Inferior parietal cortex (tissue), 1 donor: ENCODE data around the gene ROBO3.

ENCODE experiments used
- DNase-seq: peaks from one replicate; pipeline ENCODE4 v3.0.0-alpha.2; 2016; ENCODE audit errors: extremely low spot score

Gene ROBO3

DNA sequence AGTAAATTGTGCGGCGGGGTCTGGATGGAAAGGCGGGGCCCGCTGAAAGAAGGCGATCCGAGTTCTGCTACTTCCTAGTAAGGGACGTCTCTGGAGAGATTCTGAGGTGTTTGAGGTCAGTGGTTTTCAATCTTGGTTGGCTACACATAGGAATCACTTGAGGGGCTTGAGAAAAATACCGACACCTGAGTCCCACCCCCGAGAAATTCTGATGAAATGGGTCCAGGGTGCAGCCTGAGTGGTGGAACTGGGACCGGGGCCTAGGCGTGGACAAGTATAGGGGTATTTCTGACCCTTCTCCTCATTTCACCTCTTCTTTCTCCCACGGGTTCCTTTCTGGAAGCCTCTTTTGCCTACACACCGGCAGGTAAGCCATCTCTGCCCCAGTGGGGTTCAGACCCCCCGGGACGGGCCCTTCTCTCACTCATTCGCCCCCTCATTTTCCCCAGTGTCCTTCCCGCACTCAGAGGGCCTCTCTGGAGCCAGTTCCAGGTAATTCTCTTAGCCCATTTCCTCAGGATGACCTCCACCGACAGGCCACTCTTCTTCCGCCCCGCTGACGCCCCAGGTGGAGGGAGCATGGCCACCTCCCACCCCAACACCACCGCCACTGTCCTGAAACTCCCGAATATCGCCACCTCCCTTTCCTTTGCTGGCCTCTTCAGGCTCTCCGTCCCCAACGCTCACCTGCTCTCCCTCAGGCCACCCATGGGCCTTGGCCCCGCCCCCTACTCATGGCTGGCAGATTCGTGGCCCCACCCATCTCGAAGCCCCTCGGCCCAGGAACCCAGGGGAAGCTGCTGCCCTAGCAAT is 11.8 kb downstream of the ROBO3 start:
- no peak for DNase-seq

DNA sequence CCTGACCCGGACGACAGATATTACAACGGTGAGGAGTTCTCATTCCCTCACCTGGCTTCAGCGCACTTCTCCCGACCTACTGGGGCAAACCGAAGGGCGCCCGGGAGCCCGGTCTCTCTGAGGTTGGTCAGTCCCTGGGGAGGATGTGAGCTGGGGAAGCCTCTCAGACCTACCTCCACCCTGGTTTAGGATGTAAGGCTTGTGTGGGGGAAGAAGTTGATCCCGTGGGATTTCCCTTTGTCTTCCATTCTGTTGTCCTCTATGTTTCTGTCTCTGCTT is 12.3 kb downstream of the ROBO3 start:
- no peak for DNase-seq

DNA sequence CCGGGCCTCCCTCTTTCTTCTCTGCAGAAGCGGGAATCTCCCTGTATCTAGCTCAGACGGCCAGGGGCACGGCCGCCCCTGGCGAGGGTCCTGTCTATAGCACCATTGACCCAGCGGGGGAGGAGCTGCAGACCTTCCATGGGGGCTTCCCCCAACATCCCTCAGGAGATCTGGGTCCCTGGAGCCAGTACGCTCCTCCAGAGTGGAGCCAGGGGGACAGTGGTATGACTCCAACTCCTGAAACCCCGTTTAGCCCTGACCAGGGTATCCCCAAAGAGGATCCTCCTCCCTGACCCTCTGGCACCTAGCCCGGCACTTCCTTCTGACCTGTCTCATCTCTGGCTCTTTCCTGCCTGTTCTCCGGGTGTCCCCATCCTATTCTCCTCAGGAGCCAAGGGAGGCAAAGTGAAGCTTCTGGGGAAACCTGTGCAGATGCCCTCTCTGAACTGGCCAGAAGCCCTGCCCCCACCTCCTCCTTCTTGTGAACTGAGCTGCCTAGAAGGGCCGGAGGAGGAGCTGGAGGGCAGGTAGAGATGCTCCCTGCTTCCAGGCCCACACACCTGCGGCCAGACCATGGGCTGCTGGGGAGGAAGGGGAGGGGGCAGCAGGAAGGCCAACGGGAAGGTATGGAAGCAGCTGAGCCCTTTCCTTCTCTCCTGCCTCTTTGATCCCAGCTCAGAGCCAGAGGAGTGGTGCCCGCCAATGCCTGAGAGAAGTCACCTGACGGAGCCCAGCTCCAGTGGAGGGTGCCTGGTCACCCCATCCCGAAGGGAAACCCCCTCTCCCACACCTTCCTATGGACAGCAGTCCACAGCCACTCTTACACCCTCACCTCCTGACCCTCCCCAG is 12.9 kb downstream of the ROBO3 start:
- no peak for DNase-seq

DNA sequence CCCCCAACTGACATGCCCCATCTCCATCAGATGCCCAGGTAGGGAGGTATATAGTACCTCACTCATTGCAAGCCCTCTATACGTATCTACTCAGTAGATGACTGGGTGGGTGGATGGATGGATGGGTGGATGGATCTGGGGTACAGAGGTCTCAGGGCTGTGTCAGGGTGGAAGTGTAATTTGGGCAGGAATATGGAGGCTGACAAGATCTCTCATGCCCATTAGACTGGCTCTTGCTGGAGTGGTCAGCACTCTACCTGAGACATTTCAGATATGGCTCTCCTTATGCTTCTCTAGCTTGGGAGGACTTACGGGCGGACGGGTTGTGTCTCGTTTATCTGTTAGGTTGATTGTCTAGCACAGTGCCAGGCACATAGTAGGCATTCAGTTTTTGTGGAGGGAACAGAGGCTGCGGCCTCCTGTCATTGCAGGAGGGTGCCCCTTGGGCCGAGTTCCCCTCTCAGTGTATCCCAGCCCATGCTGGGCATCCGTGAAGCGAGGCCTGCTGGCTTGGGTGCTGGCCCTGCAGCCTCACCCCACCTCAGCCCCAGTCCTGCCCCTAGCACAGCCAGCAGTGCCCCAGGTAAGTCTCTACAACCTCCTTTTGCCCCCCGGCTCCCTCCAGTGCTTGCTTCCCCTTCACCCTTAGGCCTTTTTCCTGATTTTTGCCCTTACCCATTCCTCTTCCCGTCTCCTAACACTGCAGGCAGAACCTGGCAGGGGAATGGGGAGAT is 13.7 kb downstream of the ROBO3 start:
- no peak for DNase-seq

DNA sequence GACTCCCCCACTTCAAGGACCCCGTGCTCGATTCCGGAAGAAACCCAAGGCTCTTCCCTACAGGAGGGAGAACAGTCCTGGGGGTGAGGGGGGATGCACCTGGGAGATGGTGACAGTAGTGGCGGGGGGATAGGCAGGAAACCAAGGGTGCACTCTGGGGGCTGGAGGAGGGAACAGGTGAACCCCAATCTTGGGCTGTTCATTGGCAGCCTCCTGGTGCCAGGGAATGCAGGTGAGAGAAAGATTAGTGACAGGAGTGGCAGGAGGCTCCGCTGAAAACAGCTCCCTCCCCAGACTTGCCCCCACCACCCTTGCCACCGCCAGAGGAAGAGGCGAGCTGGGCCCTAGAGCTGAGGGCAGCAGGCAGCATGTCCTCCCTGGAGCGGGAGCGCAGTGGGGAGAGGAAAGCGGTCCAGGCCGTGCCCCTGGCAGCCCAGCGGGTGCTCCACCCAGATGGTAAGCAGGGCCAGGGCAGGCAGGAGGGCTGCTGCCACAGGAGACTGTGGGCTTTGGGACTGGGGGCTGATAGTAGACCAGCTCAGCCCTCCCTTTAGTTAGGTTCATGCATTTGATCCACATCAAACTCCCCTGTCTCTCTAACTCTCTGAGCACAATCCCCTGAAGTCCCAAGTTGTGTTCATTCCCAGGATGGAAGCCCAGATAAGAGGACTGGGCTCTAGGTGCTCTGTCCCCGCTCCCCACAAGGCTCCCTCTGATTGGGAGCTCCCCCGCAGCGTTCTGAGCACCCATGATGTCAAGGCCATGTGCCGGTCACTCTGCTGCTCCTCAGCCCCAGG is 14.5 kb downstream of the ROBO3 start:
- DNase-seq = no peak

DNA sequence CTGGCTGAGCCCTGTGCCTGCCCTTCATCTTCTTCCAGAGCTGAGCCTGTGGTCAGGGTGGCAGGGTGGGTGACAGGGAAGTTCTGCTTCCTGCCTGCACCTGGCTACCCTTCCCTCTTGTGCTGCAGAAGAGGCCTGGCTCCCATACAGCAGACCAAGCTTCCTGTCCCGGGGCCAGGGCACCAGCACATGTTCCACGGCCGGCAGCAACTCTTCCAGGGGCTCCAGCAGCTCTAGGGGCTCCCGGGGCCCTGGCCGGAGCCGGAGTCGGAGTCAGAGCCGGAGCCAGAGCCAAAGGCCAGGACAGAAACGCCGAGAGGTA is 15.0 kb downstream of the ROBO3 start:
- no peak for DNase-seq

DNA sequence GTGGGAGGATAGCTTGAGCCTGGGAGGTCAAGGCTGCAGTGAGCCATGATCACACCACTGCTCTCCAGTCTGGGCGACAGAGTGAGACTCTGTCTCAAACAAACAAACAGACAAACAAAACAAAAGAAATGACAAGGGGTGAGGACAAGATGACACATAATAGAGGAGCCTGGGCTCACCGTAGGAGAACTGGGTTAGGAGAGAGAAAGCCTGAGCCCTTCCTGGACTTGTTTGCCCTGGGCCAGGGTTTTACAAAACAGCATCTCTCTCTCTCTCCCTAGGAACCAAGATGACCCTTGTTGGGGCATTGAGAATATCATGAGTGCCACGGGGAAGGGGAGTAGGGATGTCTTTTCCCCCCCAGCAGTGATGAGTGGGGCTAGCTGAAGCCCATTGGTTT is 15.7 kb downstream of the ROBO3 start:
- no peak for DNase-seq

DNA sequence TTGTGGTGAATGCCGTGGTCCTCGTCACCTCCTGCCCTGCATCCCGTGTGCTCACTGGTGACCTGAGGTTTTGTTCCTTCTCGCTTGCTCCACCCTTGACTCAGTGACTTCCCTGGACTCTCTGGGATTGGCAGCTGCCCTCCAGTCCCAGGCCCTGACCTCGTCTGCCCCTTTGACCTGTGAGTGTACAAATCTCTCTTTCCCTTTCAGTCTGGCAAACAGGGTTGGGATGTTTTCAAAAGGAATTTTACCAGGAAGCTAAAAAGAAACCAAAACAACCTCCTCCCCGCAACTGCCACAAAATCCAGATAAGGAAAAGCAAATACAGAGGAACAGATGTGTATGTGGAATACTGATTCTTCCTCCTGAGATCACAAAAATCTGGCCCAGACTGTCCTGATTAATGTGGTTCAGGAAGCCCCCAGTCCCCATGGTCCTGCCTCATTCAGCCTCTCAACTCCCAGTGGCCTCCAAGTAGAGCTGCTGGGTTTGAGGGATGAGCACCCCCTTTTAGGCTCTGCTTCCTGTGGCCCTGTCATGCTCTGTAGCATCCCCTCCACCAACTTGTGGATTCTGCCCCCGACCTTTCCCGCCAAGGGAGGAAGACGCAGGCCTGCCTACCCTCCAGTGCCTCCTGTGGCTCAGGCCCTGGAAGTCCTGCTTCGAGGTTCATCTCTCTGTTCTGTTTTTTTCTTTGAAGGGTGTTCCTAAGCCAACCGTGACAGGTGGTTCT is 17.3 kb downstream of the ROBO3 start:
- no peak for DNase-seq

DNA sequence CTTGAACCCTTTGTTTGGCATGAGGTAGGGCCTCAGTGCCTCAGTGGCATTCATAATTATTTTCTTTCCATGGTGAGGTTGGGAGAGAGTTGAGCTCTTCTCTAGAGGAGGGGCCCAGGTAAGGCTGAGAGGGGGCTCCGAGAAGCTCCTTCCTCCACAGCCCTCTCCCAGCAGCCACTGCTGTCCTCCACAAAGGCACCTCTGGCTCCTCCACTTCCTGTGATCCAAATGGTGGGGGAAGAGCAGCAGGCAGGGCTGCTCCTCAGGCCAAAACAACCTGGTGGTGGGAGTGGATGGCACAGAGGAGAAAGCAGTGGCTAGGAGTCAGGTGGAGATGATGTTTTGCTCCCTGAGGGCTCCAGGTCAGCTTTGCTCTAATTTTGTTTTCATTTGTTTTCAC is 19.1 kb downstream of the ROBO3 start:
- no peak for DNase-seq

DNA sequence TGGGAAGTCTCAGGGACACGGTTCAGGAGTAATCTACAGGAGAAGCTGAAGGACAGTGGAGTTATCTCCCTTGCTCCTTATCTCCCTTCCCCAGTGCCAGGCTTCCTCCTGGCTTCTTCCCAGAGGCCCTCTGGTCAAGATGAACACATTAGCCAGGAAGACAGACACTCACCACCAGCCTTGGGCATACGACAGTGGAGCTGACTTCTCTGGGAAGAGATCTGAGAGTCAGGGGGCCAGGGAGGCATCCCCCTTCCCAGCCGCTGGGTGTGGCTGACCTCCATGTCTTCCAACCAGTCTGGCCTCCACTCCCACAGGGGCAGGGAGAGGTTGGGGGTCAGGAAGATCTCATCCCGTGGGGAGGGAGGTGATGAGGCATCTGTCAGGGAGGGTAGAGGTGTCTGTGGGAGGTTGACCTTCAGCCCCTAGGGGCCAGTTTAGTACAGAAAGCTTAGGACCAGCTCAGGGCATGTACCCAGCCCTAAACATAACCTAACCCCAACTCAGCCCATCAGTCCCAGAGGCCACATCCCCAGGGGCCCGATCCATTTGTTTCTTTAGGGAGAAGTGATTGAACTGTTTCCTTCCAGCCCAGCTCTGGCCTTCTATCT is 19.7 kb downstream of the ROBO3 start:
- DNase-seq = no peak

DNA sequence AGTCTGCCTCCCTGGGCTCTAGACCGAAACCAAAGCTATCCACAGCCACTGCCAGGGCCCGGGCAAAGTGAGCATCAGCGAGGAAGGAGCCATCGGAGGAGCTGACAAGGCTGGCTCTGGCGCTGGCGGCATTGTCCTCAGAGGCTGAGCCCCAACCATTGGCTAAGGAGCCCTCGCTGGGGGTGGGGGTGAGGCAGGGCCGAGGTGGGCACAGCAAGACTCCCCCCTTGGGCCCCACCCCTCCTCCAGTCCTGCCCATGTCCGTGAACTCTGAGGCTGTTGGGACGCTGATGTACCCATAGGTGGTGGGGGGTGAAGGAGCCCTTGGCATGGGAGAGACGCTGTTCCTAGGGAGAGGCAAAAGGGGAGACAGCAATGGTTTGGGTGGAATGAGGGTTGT is 21.2 kb downstream of the ROBO3 start:
- no peak for DNase-seq

DNA sequence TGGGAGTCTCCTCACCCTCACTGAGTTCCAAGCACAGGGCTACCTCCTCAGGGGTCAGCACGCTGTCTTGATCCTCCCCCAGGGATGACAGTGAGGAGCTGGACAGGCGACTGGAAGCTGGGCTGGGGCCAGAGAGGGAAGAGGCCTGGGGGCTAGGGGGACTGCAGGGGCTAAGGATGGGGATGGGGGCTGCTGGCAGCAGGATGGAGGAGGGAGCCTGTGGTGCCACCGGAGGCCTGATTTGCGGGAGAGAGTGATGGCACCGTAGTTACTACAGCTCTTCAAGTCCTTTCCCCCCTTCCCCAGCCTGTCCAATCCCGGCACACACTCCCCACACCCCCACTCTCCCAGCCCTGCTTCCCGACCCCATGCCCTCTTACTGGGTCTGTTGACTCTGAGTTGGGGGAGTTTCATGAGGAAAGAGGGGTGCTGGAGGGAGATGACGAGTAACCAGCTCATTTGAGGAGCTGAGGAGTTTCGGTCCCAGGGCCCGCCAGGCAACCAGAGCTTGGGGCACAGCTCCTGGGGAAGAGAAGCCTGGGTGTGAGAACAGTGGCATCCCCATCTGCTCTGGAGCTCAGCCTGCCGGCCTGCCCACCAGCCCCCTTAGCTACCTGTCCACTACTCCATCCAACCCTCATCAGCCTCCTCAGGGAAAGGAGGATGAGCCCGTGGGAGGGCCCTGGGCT is 21.9 kb downstream of the ROBO3 start:
- no peak for DNase-seq

DNA sequence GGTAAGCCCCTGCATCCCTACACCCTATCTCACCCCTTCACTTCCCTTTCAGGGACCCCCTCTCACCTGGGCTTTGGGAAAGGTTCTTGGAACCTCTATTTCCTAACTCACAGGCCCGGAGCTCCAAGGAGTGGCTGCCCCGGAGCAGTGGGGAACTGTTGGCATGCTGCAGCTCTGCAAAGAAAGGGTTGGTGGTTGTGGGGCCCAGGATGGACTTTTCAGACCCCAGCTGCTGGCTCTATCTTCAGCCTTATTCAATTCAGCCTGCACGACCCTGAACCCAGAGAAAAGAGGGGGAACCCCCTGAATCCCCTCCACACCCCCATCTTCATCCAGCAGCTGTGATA is 22.4 kb downstream of the ROBO3 start:
- DNase-seq = no peak

DNA sequence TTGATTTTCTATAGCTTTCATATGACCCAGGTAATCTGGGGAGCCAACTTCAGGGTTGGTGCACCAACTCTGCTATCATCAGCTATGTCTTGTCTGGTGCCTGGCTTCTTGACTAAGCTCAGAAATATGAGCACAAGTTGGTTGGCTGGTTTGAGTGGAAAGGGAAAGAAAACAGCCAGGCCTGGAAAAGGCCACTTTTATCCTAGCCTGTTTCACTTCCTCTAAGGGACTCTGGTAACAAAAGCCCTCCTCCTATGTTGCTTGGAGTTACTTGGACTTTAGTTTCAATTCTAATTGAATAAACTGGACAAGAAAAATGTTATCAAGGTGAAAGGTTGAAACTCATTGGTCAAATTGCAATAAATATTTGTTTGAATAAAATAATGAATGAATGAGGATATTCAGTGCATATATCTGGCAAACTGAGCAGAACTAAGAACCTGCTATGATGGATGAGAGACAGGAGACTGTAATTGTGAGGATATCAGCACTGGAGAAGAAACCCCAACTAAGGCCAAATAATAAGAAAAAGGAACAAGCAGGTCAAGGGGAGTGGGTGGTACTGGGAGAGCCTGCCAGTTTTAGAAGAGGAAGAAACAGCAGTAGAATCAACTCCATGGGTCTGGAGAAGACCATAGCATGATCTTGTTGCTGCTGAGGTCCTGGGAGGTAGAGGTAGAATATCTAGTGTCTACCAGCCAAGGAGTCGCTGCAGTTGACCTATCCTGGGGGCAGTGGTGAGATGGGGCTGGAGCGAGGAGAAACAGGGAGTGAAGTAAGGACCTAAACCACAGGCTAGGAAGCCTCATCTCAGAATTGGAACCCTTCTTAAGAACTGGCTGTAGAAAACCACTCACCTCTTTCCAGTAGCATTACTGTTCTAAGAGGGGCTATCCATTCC is 24.2 kb downstream of the ROBO3 start:
- no peak for DNase-seq

DNA sequence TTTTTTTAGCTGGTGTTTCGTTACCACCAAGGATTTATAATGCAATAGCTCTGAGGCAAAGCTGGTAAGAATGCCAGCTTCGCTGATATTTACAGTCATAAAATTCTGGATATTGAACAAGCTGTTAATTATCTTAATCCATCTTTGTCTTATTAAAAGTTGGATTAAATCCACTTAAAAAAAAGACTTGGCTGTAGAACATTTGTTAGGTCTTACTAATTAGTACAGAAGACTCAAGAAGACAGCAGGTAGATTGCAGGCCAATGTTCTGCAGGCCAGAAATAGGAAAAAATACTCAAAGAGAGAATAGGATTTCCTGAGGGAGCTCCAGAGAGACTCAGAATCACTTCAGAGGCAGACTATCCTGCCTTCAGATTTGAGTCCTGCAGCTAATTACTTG is 24.9 kb downstream of the ROBO3 start:
- no peak for DNase-seq

DNA sequence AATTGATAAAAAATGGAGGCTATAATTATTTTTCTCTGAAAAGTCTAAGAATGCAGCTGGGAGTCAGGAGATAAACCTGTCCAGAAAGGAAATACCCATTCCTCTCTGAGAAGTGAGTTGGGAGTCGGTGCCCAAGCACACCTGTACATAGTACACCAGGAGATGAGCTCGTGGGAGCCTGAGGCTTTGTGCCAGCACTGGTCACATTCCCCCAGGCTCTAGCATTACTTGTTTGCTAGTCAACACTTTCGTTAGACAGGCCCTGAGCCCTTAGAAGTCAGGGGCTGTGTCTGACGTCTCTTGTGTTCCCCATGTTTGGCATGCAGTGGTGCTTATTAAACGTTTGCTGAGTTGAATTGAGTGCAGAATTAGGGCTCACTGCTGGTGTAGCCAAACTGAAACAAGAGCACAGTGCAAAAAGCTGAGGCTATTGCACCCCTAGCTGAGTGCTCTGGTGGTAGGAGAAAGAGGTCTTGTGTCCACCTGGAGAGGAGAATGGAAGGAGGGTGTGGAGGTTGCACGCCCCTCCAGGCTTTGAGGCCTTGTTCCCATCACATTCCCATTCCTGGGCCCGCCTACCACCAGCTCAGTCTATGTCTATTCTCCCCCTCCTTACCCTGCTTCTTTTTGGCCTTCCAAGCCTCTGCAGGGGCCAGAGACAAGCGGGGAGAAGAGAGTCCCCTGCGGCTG is 25.6 kb downstream of the ROBO3 start:
- no peak for DNase-seq

DNA sequence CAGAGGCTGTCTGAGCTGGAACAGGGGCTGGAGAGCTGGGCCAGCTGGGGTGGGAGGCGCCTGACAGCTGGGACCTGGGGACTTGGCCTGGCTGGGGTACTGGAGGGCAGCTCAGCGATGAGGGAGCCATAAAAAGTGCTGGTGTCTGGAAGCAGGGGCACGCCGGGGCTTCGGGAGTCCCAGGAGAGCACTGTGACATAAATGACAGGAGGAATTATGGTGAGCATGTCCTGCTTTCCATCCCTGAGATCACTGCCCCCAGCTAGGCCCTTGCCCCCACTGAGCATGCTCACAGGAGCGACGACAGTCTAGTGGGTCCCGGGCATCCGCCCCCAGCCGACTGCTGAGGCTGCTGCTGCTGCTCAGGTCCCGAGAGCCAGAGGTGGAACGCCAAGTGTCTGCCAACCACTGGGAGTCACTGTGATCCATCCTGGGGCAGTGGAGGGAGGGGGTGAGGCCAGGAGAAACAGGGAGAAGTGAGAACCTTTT is 26.2 kb downstream of the ROBO3 start:
- no peak for DNase-seq

DNA sequence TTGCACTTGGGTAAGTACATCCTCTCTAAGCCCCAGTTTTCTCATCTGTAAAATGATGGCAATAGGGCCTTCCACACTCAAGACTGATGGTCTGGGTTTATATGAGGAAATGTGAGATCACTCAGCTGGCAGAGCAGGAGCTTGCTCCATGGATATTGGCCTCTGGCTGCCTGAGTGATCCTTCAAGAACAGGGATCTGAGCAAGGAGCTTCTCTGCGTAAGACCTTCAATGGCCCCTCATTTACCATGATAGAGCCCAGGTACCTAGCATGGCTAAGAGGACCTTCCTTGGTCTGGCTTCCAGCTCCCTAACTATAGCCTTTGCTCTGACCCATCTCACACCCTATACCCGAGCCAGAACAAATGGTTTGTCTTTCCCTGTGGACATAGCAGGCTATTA is 26.9 kb downstream of the ROBO3 start:
- DNase-seq = no peak
